Pancreas (tissue), 10 donors: ENCODE data around the gene NKIRAS1. TPM values are rescaled to one million over a fixed set of nuclear protein-coding genes. Genes with fewer than 3 reads are reported as not detected.
A peak's percentile ranks its signal among the peaks of the same experiment; 100 is the strongest.

Source experiments
- ATAC-seq, 4 donors: fragments of 200-7000 bp; cut with Tn5 transposase; one replicate each; pipeline versions ENCODE4 v1.8.0 to v1.9.1; 2020; ENCODE audit warnings: mild to moderate bottlenecking in 4 of 4, moderate library complexity in 4 of 4
- DNase-seq, 6 donors: peaks; one replicate each; pipeline ENCODE4 v3.0.0-alpha.2; 2020
- FAIRE-seq: peaks from 2 replicates; lab custom pipeline; 2012; peaks lifted over from hg19 to GRCh38; lab: Jason Lieb, UNC
- H3K27ac ChIP-seq, 4 donors: fragments of 200-600 bp; sonication (generic); 1 replicate in 3 of 4; 2 replicates in 1 of 4; pipeline versions ENCODE4 v1.5.0 to v1.8.0; 2020
- H3K27me3 ChIP-seq, 4 donors: fragments of 200-600 bp; one replicate each; pipeline ENCODE4 v1.8.0; 2021
- H3K36me3 ChIP-seq, 3 donors: fragments of 200-600 bp; sonication (generic) in 1 of 3; one replicate each; pipeline versions ENCODE4 v1.5.0 to v1.8.0; 2020 to 2021
- H3K4me1 ChIP-seq, 3 donors: fragments of 200-600 bp; one replicate each; pipeline ENCODE4 v1.8.0; 2021
- H3K4me3 ChIP-seq, 4 donors: fragments of 200-600 bp; sonication (generic) in 2 of 4; one replicate each; pipeline versions ENCODE4 v1.5.0 to v1.8.0; 2020 to 2021
- H3K9me3 ChIP-seq, 4 donors: fragments of 200-600 bp; one replicate each; pipeline ENCODE4 v1.8.0; 2021
- CTCF ChIP-seq, 4 donors: fragments of 200-600 bp; sonication (generic) in 3 of 4; IDR thresholded peaks; one replicate each; pipeline versions ENCODE4 v1.5.0 to v1.8.0; 2021; ENCODE audit warnings: antibody characterized with exemption in 4 of 4
- WGBS, 2 donors: extraction: QIAGEN DNeasy Blood & Tissue Kit; methylation state at CpG; one replicate each; pipeline ENCODE4 v1.1.7; 2013; 5-methylcytosine and 5-hydroxymethylcytosine counted together
- intact Hi-C, 3 donors: fragments of 100-400 bp; cut with DNase I; formaldehyde crosslinking; loops; one replicate each; pipeline versions ENCODE4 v1.11.1 to v1.14.2; 2022
- polyA plus RNA-seq, 2 donors: library from polyadenylated mRNA; stranded (reverse); fragments of 200-250 nt; gene quantifications; one replicate each; pipeline ENCODE4 v1.2.3, GENCODE V29; 2013
- total RNA-seq, 6 donors: library from RNA; stranded (reverse); fragmentation: NEBNext Ultra II Directional in 4 of 6; extraction: Animal tissue kit (Norgen Biotek cat#: 25700) in 4 of 6; gene quantifications; one replicate each; pipeline versions ENCODE4 v1.2.1 to v1.2.4, GENCODE V29; 2021 to 2023
- donor health status: healthy with polysubstance abuse.
- donor health status: DM: no; HTN: no; CAD: no; lungs with moderate emphysema.
- donor health status: DM: no; HTN: no; CAD: no.
- donor health status: control.
- donor health status: control.
- donor health status: Bipolar disorder and iron deficiency.
- donor health status: DM: yes; HTN: yes; CAD: no.
- donor health status: DM: no; HTN: no; CAD: no.
- donor health status: DM: no; HTN: no; CAD: no.
- donor health status: DM: yes; HTN: yes; CAD: no.

Gene NKIRAS1
- total and polyA plus RNA-seq, 8 donors = 2.7 to 5.9 (median 3.8) TPM

- WGBS, 2 donors = 57% methylated on average over 1 of the region's 1 CpG
- FAIRE-seq (no peak), DNase-seq (peak in 1 of 6 donors; percentile 12), ATAC-seq (peak; percentile 43 to 88 (median 68))
- intact Hi-C loops = no loop called here
- Histone ChIP-seq H3K36me3 (no peaks in the 10 kb centered on the region), H3K4me1 (peaks cover 11 to 18% (median 18%) of the 10 kb centered on the region in 3 donors), H3K27ac (no peak overlapping the region), H3K4me3 (no peak overlapping the region), H3K9me3 (no peaks in the 10 kb centered on the region), H3K27me3 (no peaks in the 10 kb centered on the region)
- TF ChIP-seq CTCF (IDR thresholded peaks at IDR 0.05) = no peak
Observed at GRCh38 chr3:23864931-23865330, 51.9 kb downstream of the NKIRAS1 start.

- no peaks in the 10 kb centered on the region for H3K9me3 ChIP-seq
- H3K27ac ChIP-seq = no peak overlapping the region
- 81 to 90% methylated on average over 1 of the region's 1 CpG for WGBS, 2 donors
- H3K4me3 ChIP-seq = no peak overlapping the region
- no peaks in the 10 kb centered on the region for H3K36me3 ChIP-seq
- H3K4me1 ChIP-seq = peaks cover 11 to 29% (median 25%) of the 10 kb centered on the region in 3 donors
- ATAC-seq (no peak), FAIRE-seq (no peak), DNase-seq (no peak)
- no peak for TF ChIP-seq CTCF (IDR thresholded peaks at IDR 0.05)
- intact Hi-C loops = no loop called here
- H3K27me3 ChIP-seq = no peaks in the 10 kb centered on the region
Observed at GRCh38 chr3:23863060-23863459, 53.7 kb downstream of the NKIRAS1 start.

- Histone ChIP-seq H3K4me1 (peaks cover 11 to 25% (median 24%) of the 10 kb centered on the region in 3 donors), H3K4me3 (no peak overlapping the region), H3K27me3 (no peaks in the 10 kb centered on the region), H3K27ac (no peak overlapping the region), H3K9me3 (no peaks in the 10 kb centered on the region), H3K36me3 (no peaks in the 10 kb centered on the region)
- 96 to 98% methylated on average over 9 of the region's 9 CpGs for WGBS, 2 donors
- ATAC-seq (no peak), DNase-seq (no peak), FAIRE-seq (no peak)
- no peak for TF ChIP-seq CTCF (IDR thresholded peaks at IDR 0.05)
- intact Hi-C loops = no loop called here
Observed at GRCh38 chr3:23861689-23862088, 55.1 kb downstream of the NKIRAS1 start.

GRCh38 chr3:23859839-23860382 is 56.9 kb downstream of the NKIRAS1 start:
- H3K36me3 ChIP-seq = no peaks in the 10 kb centered on the region
- 92 to 93% methylated on average over 7 of the region's 7 CpGs for WGBS, 2 donors
- no peak for TF ChIP-seq CTCF (IDR thresholded peaks at IDR 0.05)
- FAIRE-seq (no peak), DNase-seq (no peak), ATAC-seq (no peak)
- H3K27ac ChIP-seq = no peak overlapping the region
- H3K4me3 ChIP-seq = no peak overlapping the region
- intact Hi-C loops = no loop called here
- H3K27me3 ChIP-seq = no peaks in the 10 kb centered on the region
- H3K4me1 ChIP-seq = peaks cover 1 to 15% (median 11%) of the 10 kb centered on the region in 3 donors
- no peaks in the 10 kb centered on the region for H3K9me3 ChIP-seq

- H3K36me3 ChIP-seq = no peaks in the 10 kb centered on the region
- no peak overlapping the region for H3K27ac ChIP-seq
- intact Hi-C loops = no loop called here
- DNase-seq (no peak), FAIRE-seq (no peak), ATAC-seq (peak; percentile 66 to 82 (median 71))
- 2 to 9% methylated on average over 1 of the region's 1 CpG for WGBS, 2 donors
- TF ChIP-seq CTCF (IDR thresholded peaks at IDR 0.05) = no peak
- peaks cover 0 to 11% (median 10%) of the 10 kb centered on the region in 3 donors for H3K4me1 ChIP-seq
- no peak overlapping the region for H3K4me3 ChIP-seq
- no peaks in the 10 kb centered on the region for H3K9me3 ChIP-seq
- H3K27me3 ChIP-seq = no peaks in the 10 kb centered on the region
Observed at GRCh38 chr3:23859012-23859743, 57.6 kb downstream of the NKIRAS1 start.
